ENCODE results near the gene FHOD1.

FHOD1 gene

DNA sequence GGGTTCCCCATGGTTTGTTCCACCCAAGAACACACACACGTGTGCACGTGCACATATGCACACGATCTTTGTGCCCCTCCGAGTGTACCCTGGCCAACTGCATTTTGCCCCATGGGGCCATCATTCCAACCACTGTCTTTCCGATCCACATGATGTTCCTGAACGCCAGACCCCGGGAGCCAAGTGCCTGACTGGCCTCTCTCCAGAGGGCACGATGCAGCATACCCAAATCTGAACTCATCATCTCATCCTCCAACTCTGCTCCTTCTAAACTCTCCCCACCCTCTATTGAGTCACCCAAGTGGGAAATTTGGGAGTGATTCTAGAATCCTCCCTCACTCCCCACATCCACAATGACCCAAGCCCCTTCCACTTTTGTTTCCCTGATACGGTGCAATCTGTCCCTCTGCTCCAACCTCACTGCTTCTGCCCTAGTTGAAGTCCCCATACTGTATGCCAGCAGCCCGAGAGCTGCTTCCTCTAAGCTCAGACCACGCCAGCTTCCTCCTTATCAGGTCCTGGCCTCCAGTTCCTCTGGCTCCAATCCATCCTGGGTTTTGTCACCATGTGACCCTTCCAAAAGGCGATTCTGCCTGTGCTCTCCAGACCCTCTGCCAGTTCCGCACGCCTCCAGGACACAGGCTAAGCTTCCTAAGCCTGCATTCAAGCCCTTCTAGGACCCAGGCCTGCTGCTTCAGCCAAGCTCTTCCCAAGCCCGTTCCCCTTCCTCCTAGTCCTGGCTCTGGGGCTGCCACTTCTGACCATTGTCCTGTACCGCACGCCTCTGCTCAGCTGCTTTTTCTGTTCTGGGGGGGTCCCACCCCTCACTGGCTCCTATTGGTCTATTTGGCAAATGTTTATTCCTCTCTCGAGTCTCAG is 30.4 kb downstream of the FHOD1 start:
- no peak overlapping the region for H2AFZ ChIP-seq
- no peak overlapping the region for H3K4me3 ChIP-seq (ENCODE audit: low read depth, low read length)
- no peaks in the 10 kb centered on the region for H3K9me3 ChIP-seq (ENCODE audit: control insufficient read depth, low read length)
- H3K4me1 ChIP-seq: peaks cover 7% of the 10 kb centered on the region
- TF ChIP-seq, protein P1, sequence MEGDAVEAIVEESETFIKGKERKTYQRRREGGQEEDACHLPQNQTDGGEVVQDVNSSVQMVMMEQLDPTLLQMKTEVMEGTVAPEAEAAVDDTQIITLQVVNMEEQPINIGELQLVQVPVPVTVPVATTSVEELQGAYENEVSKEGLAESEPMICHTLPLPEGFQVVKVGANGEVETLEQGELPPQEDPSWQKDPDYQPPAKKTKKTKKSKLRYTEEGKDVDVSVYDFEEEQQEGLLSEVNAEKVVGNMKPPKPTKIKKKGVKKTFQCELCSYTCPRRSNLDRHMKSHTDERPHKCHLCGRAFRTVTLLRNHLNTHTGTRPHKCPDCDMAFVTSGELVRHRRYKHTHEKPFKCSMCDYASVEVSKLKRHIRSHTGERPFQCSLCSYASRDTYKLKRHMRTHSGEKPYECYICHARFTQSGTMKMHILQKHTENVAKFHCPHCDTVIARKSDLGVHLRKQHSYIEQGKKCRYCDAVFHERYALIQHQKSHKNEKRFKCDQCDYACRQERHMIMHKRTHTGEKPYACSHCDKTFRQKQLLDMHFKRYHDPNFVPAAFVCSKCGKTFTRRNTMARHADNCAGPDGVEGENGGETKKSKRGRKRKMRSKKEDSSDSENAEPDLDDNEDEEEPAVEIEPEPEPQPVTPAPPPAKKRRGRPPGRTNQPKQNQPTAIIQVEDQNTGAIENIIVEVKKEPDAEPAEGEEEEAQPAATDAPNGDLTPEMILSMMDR (IDR thresholded peaks at IDR 0.05): no peak
- H3K27me3 ChIP-seq (ENCODE audit: control insufficient read depth, insufficient read depth, low read length): no peaks in the 10 kb centered on the region
- no peaks in the 10 kb centered on the region for H3K79me2 ChIP-seq
- no peak overlapping the region for H3K4me2 ChIP-seq (ENCODE audit: low read length)
- H3K9ac ChIP-seq: no peak overlapping the region
- peak overlapping the region; percentile 20 for H3K27ac ChIP-seq
- H3K36me3 ChIP-seq (ENCODE audit: control insufficient read depth, insufficient read depth, low read length): no peaks in the 10 kb centered on the region

DNA sequence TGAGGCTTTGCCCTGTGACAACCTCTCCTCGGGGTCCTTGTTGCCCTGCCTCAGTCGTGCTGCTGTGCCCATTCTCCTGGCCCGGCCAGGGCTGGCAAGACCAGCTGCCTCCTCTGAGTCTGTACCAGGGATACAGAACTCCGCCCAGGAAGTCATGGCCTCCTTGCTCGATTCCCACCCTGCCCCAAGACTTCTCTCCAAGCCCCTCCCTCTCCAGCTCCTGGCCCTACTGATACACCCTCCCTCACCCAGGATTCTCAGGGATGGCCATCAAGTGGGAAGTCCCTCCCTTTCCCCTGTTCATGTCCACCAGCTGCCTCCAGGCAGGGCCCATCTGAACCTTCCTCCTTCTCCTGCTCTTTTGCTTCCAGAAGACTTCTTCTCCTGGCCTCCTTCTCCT is 31.6 kb downstream of the FHOD1 start:
- Histone ChIP-seq H3K27ac (no peak overlapping the region), H3K4me1 (peaks cover 18% of the 10 kb centered on the region), H3K27me3 (ENCODE audit: control insufficient read depth, insufficient read depth, low read length) (no peaks in the 10 kb centered on the region), H3K9ac (no peak overlapping the region), H3K36me3 (ENCODE audit: control insufficient read depth, insufficient read depth, low read length) (no peaks in the 10 kb centered on the region), H3K9me3 (ENCODE audit: control insufficient read depth, low read length) (no peaks in the 10 kb centered on the region), H2AFZ (no peak overlapping the region), H3K4me2 (ENCODE audit: low read length) (no peak overlapping the region), H3K4me3 (ENCODE audit: low read depth, low read length) (no peak overlapping the region), H3K79me2 (no peaks in the 10 kb centered on the region)
- TF ChIP-seq, protein P1 (IDR thresholded peaks at IDR 0.05): no peak

DNA sequence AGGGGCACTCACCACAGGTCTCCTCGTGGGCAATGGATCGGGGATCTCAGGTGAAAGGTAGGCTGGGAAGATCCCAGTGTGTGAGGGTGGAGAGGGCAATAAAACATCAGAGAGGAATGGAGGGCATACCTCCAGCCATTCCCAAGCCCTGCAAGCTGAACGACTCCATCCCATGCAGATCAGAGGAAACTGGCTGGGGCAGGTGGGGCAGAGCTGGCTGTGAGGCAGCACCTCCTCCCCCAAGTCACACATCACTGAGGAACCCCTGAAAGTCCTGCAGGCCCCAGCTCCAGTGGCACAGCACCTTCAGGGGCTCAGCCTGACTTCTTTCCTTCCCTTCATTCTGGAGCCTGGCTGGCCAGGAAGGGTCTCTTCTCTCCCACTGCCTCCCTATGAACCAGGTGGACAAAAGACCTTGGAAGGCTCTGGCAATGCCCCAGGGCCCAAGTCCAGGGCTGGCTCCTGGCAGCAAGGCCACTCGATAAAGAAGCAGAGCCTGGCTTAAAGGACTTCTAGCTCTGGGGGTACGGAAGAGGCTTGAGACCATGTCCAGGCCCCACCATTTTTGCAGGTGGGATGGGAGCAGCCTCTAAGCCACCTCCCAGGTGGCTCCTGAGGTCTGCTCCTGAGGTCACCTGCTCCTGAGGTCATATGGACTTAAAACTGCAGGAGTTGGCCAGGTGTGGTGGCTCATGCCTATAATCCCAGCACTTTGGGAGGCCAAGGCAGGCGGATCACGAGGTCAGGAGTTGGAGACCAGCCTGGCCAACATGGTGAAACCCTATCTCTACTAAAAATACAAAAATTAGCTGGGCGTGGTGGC is 33.9 kb downstream of the FHOD1 start:
- H3K27me3 ChIP-seq (ENCODE audit: control insufficient read depth, insufficient read depth, low read length): no peaks in the 10 kb centered on the region
- TF ChIP-seq, protein P1 (IDR thresholded peaks at IDR 0.05): no peak

DNA sequence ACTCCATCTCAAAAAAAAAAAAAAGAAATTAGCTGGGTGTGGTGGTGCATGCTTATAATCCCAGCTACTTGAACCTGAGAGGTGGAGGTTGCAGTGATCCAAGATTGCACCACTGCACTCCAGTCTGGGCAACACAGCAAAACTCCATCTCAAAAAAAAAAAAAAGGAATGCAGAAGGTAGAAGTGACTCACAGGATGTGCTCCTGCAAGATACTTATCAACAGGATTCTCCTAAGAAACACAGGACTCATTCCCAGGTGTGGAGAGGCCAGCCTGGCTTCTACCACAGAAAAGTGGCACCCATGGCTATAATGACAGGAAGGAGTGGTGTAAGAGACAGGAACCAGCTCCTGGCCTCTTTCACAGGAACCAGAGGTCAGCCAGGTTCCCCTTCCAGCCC is 34.5 kb downstream of the FHOD1 start:
- Histone ChIP-seq H3K4me3 (ENCODE audit: low read depth, low read length) (no peak overlapping the region), H2AFZ (no peak overlapping the region), H3K4me1 (peaks cover 30% of the 10 kb centered on the region), H3K9me3 (ENCODE audit: control insufficient read depth, low read length) (no peaks in the 10 kb centered on the region), H3K27ac (peak overlapping the region; percentile 59), H3K27me3 (ENCODE audit: control insufficient read depth, insufficient read depth, low read length) (no peaks in the 10 kb centered on the region), H3K79me2 (no peaks in the 10 kb centered on the region), H3K9ac (no peak overlapping the region), H3K36me3 (ENCODE audit: control insufficient read depth, insufficient read depth, low read length) (no peaks in the 10 kb centered on the region), H3K4me2 (ENCODE audit: low read length) (no peak overlapping the region)
- TF ChIP-seq, protein P1 (IDR thresholded peaks at IDR 0.05): no peak

More for the DNA sequence above, 33.9 kb downstream of the FHOD1 start:
- H3K4me1 ChIP-seq: peaks cover 30% of the 10 kb centered on the region
- no peak overlapping the region for H3K4me3 ChIP-seq (ENCODE audit: low read depth, low read length)
- H3K9ac ChIP-seq: no peak overlapping the region
- no peaks in the 10 kb centered on the region for H3K9me3 ChIP-seq (ENCODE audit: control insufficient read depth, low read length)
- H3K79me2 ChIP-seq: no peaks in the 10 kb centered on the region
- no peak overlapping the region for H3K4me2 ChIP-seq (ENCODE audit: low read length)
- no peaks in the 10 kb centered on the region for H3K36me3 ChIP-seq (ENCODE audit: control insufficient read depth, insufficient read depth, low read length)
- H3K27ac ChIP-seq: peak overlapping the region; percentile 59
- no peak overlapping the region for H2AFZ ChIP-seq
